HL-60 (cell line): ENCODE data around the gene TEX22.

Experiments
- DNase-seq, 2 experiments: peaks; one replicate each; pipeline ENCODE4 v3.0.0-alpha.2; 2010 to 2020; ENCODE audit warnings: low read depth in 1 of 2, low spot score in 1 of 2
- H3K27ac ChIP-seq: fragments of 250-450 bp; sonication (Bioruptor Pico); replicated peaks from 2 replicates; pipeline ENCODE4 v1.5.1; 2020; ENCODE audit warnings: mild to moderate bottlenecking, moderate library complexity
- H3K27me3 ChIP-seq: fragments of 250-450 bp; sonication (Bioruptor Pico); 2 replicates; pipeline ENCODE4 v1.5.1; 2021; ENCODE audit warnings: mild to moderate bottlenecking, moderate library complexity; ENCODE audit not compliant: insufficient read depth, poor library complexity, severe bottlenecking
- H3K4me3 ChIP-seq: replicated peaks from 2 replicates; pipeline ENCODE4 v1.5.1; 2011; ENCODE audit warnings: mild to moderate bottlenecking, control low read depth, low read length; ENCODE audit not compliant: insufficient read depth
- GABPA ChIP-seq: IDR thresholded peaks from 2 replicates; pipeline ENCODE4 v1.6.1; 2012; ENCODE audit warnings: low read depth
- POLR2AphosphoS5 ChIP-seq: IDR thresholded peaks from 2 replicates; pipeline ENCODE4 v1.6.1; 2012; ENCODE audit warnings: low read depth
- SPI1 ChIP-seq: IDR thresholded peaks from 2 replicates; pipeline ENCODE4 v1.6.1; 2012; ENCODE audit warnings: low read depth, mild to moderate bottlenecking, borderline replicate concordance
- TF ChIP-seq, protein P1 (sequence below): IDR thresholded peaks from one replicate; pipeline ENCODE4 v1.5.1; 2011; ENCODE audit warnings: low read length, control low read depth, inconsistent platforms; ENCODE audit not compliant: insufficient read depth
- TF ChIP-seq, protein P2 (sequence below): IDR thresholded peaks from 2 replicates; pipeline ENCODE4 v1.6.1; 2012; ENCODE audit warnings: low read depth; ENCODE audit not compliant: insufficient replicate concordance

TEX22 gene

DNA sequence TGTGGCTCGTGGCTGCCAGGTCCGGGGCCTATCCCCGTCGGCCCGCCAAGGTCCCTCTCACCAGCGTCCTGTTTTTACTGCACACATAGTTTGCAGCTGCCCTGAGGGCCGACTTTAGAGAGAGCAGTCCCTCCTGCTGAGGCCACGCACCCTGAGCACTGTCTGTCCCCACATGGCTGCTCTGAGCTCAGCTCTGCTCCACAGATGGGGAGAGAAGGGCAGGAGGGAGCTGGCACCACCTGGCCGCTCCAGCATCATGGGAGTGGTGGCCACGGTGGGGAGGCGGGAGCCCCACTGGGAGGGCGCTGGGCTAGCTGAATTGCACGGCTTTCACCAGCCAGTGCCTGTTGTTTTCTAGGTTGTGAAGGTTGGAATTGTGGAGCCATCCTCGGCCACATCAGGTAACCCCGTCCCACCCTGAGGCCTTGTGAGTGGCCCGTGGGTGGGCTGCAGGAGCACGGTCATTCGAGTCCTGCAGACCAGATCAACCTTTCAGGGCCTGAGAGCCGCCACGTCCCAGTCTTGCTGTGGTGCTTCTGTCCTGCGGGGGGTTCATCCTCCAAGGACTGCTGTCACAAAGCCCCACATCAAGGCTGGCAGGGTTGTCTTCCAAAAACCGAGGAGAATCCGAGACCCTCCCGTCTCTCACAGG, 7.4 kb upstream of the TEX22 start:
- Histone ChIP-seq H3K27ac (peak overlapping the region; percentile 70), H3K4me3 (no peak overlapping the region), H3K27me3 (no peaks in the 10 kb centered on the region)
- TF ChIP-seq SPI1, result no peak
- TF ChIP-seq, protein P1, sequence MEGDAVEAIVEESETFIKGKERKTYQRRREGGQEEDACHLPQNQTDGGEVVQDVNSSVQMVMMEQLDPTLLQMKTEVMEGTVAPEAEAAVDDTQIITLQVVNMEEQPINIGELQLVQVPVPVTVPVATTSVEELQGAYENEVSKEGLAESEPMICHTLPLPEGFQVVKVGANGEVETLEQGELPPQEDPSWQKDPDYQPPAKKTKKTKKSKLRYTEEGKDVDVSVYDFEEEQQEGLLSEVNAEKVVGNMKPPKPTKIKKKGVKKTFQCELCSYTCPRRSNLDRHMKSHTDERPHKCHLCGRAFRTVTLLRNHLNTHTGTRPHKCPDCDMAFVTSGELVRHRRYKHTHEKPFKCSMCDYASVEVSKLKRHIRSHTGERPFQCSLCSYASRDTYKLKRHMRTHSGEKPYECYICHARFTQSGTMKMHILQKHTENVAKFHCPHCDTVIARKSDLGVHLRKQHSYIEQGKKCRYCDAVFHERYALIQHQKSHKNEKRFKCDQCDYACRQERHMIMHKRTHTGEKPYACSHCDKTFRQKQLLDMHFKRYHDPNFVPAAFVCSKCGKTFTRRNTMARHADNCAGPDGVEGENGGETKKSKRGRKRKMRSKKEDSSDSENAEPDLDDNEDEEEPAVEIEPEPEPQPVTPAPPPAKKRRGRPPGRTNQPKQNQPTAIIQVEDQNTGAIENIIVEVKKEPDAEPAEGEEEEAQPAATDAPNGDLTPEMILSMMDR, result no peak
- TF ChIP-seq, protein P2, sequence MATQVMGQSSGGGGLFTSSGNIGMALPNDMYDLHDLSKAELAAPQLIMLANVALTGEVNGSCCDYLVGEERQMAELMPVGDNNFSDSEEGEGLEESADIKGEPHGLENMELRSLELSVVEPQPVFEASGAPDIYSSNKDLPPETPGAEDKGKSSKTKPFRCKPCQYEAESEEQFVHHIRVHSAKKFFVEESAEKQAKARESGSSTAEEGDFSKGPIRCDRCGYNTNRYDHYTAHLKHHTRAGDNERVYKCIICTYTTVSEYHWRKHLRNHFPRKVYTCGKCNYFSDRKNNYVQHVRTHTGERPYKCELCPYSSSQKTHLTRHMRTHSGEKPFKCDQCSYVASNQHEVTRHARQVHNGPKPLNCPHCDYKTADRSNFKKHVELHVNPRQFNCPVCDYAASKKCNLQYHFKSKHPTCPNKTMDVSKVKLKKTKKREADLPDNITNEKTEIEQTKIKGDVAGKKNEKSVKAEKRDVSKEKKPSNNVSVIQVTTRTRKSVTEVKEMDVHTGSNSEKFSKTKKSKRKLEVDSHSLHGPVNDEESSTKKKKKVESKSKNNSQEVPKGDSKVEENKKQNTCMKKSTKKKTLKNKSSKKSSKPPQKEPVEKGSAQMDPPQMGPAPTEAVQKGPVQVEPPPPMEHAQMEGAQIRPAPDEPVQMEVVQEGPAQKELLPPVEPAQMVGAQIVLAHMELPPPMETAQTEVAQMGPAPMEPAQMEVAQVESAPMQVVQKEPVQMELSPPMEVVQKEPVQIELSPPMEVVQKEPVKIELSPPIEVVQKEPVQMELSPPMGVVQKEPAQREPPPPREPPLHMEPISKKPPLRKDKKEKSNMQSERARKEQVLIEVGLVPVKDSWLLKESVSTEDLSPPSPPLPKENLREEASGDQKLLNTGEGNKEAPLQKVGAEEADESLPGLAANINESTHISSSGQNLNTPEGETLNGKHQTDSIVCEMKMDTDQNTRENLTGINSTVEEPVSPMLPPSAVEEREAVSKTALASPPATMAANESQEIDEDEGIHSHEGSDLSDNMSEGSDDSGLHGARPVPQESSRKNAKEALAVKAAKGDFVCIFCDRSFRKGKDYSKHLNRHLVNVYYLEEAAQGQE, result no peak
- TF ChIP-seq GABPA, result no peak
- TF ChIP-seq POLR2AphosphoS5, result no peak
- DNase-seq, result no peak

DNA sequence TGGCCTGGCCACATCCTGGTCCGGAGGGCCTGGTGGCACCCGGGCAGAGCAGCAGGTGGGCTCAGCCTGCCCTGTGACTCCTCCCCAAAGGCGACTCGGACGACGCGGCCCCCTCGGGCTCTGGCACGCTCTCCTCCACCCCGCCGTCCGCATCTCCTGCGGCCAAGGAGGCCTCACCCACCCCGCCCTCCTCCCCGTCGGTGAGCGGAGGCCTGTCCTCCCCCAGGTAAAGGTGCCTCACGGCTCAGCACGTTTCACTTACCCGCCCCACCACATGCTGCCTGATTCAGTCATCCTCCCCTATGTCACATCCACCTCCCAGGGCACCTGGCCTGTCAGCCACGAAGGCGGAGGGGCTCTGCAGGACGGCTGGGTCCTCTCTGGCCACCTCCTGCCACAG, 6.8 kb upstream of the TEX22 start:
- Histone ChIP-seq H3K27me3 (no peaks in the 10 kb centered on the region), H3K27ac (no peak overlapping the region), H3K4me3 (no peak overlapping the region)
- DNase-seq, result no peak
- TF ChIP-seq, protein P2, result no peak
- TF ChIP-seq POLR2AphosphoS5, result no peak
- no peak for TF ChIP-seq SPI1
- TF ChIP-seq GABPA, result no peak
- TF ChIP-seq, protein P1, result no peak

DNA sequence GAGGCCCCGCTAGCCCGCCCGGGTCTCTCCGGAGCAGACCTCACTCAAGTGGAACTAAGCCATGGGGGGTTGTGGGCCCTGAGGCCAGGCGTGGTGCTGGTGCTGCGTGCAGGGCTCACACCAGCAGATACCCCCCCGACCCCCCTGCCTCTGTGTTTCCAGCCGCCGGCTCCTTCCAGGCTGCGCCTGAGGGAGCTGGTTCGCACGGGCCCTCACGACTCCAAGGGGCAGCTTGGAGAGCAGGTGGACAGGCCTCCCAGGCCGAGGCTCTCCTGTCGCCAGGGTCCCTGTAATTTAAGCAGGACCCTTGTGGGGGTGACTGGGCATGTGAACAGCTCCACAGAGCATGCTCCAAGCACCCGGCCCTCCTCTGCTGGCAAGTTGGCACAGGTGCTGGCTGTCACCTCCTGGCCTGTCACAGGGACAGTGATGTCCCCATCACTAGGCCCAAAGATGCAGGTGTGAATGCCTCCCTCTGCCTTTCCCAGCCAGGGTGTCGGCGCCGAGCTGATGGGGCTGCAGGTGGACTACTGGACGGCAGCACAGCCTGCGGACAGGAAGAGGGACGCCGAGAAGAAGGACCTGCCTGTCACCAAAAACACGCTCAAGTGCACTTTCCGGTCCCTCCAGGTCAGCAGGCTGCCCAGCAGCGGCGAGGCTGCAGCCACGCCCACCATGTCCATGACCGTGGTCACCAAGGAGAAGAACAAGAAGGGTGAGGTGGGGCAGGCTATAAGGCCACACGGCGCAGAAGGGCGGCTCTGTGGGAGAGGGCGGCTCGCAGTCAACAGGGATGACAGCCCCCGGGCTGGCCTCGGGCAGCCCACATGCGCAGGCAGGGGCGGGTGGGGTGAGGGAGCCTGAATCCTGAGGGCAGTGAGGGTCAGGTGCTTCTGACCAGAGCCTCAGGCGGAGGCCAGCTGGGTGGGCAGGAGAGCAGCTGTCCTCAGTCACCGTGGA, 5.9 kb upstream of the TEX22 start:
- Histone ChIP-seq H3K4me3 (no peak overlapping the region), H3K27me3 (no peaks in the 10 kb centered on the region), H3K27ac (no peak overlapping the region)
- TF ChIP-seq GABPA, result no peak
- no peak for TF ChIP-seq POLR2AphosphoS5
- TF ChIP-seq, protein P2, result no peak
- TF ChIP-seq, protein P1, result no peak
- TF ChIP-seq SPI1, result no peak
- DNase-seq, result no peak
